ENCODE measurements around the gene PGRMC1.
"Not testable (repeated sequence)": the region's sequence is repeated elsewhere in the genome, so short reads cannot be mapped to it uniquely, and the experiment has no call there.

DNA sequence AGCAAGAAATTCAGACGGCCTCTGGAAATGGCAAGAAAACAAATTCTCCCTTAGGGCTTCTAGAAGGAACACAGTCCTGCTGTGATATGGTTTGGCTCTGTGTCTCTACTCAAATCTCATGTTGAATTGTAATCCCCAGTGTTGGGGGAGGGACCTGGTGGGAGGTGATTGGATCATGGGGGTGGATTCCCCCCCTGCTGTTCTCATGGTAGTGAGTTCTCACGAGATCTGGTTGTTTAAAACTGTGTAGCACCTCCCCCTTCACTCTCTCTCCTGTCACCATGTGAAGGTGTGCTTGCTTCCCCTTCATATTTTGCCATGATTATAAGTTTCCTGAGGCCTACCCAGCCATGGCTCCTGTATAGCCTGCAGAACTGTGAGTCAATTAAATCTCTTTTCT lies 55.2 kb downstream of the PGRMC1 start:
- TF ChIP-seq, protein P1, sequence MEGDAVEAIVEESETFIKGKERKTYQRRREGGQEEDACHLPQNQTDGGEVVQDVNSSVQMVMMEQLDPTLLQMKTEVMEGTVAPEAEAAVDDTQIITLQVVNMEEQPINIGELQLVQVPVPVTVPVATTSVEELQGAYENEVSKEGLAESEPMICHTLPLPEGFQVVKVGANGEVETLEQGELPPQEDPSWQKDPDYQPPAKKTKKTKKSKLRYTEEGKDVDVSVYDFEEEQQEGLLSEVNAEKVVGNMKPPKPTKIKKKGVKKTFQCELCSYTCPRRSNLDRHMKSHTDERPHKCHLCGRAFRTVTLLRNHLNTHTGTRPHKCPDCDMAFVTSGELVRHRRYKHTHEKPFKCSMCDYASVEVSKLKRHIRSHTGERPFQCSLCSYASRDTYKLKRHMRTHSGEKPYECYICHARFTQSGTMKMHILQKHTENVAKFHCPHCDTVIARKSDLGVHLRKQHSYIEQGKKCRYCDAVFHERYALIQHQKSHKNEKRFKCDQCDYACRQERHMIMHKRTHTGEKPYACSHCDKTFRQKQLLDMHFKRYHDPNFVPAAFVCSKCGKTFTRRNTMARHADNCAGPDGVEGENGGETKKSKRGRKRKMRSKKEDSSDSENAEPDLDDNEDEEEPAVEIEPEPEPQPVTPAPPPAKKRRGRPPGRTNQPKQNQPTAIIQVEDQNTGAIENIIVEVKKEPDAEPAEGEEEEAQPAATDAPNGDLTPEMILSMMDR (IDR thresholded peaks at IDR 0.05; ENCODE audit: poor library complexity): not testable (repeated sequence)
- not testable (repeated sequence) for TF ChIP-seq EZH2phosphoT487 (IDR thresholded peaks at IDR 0.05; ENCODE audit: low read depth, severe bottlenecking, unreplicated experiment)

All from hepatocyte (in vitro differentiated cells).